GM23338 (cell line): Measurements from ENCODE around the gene LHX8. TPM values are rescaled to one million over a fixed set of nuclear protein-coding genes. Genes with fewer than 3 reads are reported as not detected.

Experiments used
- ATAC-seq: fragments of 200-7000 bp; cut with Tn5 transposase; 3 replicates; pipeline ENCODE4 v1.9.1; 2020
- DNase-seq: peaks from one replicate; pipeline ENCODE4 v3.0.0-alpha.2; 2015; ENCODE audit warnings: low spot score
- H2AFZ ChIP-seq: fragments of 200-600 bp; sonication (generic); 2 replicates; pipeline ENCODE4 v1.8.0; 2016; ENCODE audit warnings: antibody characterized with exemption, mild to moderate bottlenecking, moderate library complexity
- H3F3A ChIP-seq: fragments of 200-600 bp; sonication (generic); replicated peaks from 2 replicates; pipeline ENCODE4 v1.8.0; 2017; ENCODE audit warnings: antibody characterized with exemption, mixed run types, low read depth
- H3K27ac ChIP-seq: fragments of 200-600 bp; sonication (generic); 2 replicates; pipeline ENCODE4 v1.6.1; 2016; ENCODE audit warnings: low read depth
- H3K27me3 ChIP-seq: fragments of 200-600 bp; sonication (generic); 2 replicates; pipeline ENCODE4 v1.8.0; 2016; ENCODE audit warnings: mild to moderate bottlenecking, mixed run types, moderate library complexity; ENCODE audit not compliant: insufficient read depth
- H3K36me3 ChIP-seq: fragments of 200-600 bp; sonication (generic); 2 replicates; pipeline ENCODE4 v1.8.0; 2016; ENCODE audit warnings: mild to moderate bottlenecking; ENCODE audit not compliant: insufficient read depth
- H3K4me1 ChIP-seq: fragments of 200-600 bp; sonication (generic); 2 replicates; pipeline ENCODE4 v1.8.0; 2016; ENCODE audit warnings: mild to moderate bottlenecking, moderate library complexity; ENCODE audit not compliant: insufficient read depth
- H3K4me2 ChIP-seq: fragments of 200-600 bp; sonication (generic); 2 replicates; pipeline ENCODE4 v1.7.1; 2017; ENCODE audit warnings: mixed run types
- H3K4me3 ChIP-seq: fragments of 200-600 bp; sonication (generic); 2 replicates; pipeline ENCODE4 v1.6.1; 2016; ENCODE audit warnings: mixed run types
- H3K79me2 ChIP-seq: fragments of 200-600 bp; sonication (generic); replicated peaks from 2 replicates; pipeline ENCODE4 v1.8.0; 2017; ENCODE audit warnings: mild to moderate bottlenecking; ENCODE audit not compliant: insufficient read depth
- H3K9me2 ChIP-seq: fragments of 200-600 bp; sonication (generic); 2 replicates; pipeline ENCODE4 v1.8.0; 2017; ENCODE audit not compliant: insufficient read depth
- H4K20me1 ChIP-seq: fragments of 200-600 bp; sonication (generic); replicated peaks from 2 replicates; pipeline ENCODE4 v1.8.0; 2017; ENCODE audit warnings: mild to moderate bottlenecking; ENCODE audit not compliant: insufficient read depth
- H3K27ac Mint-ChIP-seq: 2 replicates; pipeline ENCODE4 v1.8.0; 2020; ENCODE audit warnings: inconsistent platforms, mild to moderate bottlenecking, moderate library complexity, mixed read lengths
- H3K27me3 Mint-ChIP-seq: 3 replicates; pipeline ENCODE4 v1.8.0; 2022; ENCODE audit warnings: low read depth, mild to moderate bottlenecking, moderate library complexity, mixed read lengths, inconsistent platforms; ENCODE audit not compliant: insufficient read depth, poor library complexity
- H3K36me3 Mint-ChIP-seq: 3 replicates; pipeline ENCODE4 v1.8.0; 2021; ENCODE audit warnings: low read depth, mild to moderate bottlenecking, inconsistent platforms, moderate library complexity, mixed read lengths
- H3K4me1 Mint-ChIP-seq: 3 replicates; pipeline ENCODE4 v1.8.0; 2020; ENCODE audit warnings: mild to moderate bottlenecking, inconsistent platforms, mixed read lengths
- H3K4me3 Mint-ChIP-seq: 3 replicates; pipeline ENCODE4 v1.8.0; 2021; ENCODE audit warnings: moderate library complexity, mild to moderate bottlenecking, inconsistent platforms, mixed read lengths
- H3K9me3 Mint-ChIP-seq: 3 replicates; pipeline ENCODE4 v1.8.0; 2020; ENCODE audit warnings: moderate library complexity, mild to moderate bottlenecking, inconsistent platforms, mixed read lengths
- CREB1 ChIP-seq: fragments of 250-450 bp; sonication (Bioruptor Pico); IDR thresholded peaks from 2 replicates; pipeline ENCODE4 v1.5.0; 2020; ENCODE audit warnings: low read depth, mild to moderate bottlenecking, moderate library complexity
- EZH2 ChIP-seq: fragments of 200-600 bp; sonication (generic); IDR thresholded peaks from one replicate; pipeline ENCODE4 v1.8.0; 2017; ENCODE audit warnings: antibody characterized with exemption, mild to moderate bottlenecking, low read depth; ENCODE audit not compliant: unreplicated experiment
- NANOG ChIP-seq: IDR thresholded peaks from 2 replicates; pipeline ENCODE4 v1.6.1; 2016; ENCODE audit warnings: antibody characterized with exemption, borderline replicate concordance
- POLR2AphosphoS5 ChIP-seq: IDR thresholded peaks from 2 replicates; pipeline ENCODE4 v1.6.1; 2016; ENCODE audit warnings: antibody characterized with exemption, low read depth
- STAT1 ChIP-seq: IDR thresholded peaks from one replicate; pipeline ENCODE4 v1.6.1; 2016; ENCODE audit warnings: antibody characterized with exemption; ENCODE audit not compliant: unreplicated experiment
- ZNF114 ChIP-seq: fragments of 250-450 bp; sonication (Bioruptor Pico); IDR thresholded peaks from 2 replicates; pipeline ENCODE4 v1.5.0; 2020; ENCODE audit warnings: mild to moderate bottlenecking, moderate library complexity
- ZNF331 ChIP-seq: fragments of 250-450 bp; sonication (Bioruptor Pico); IDR thresholded peaks from 2 replicates; pipeline ENCODE4 v1.5.0; 2020; ENCODE audit warnings: low read depth, mild to moderate bottlenecking, moderate library complexity
- polyA plus RNA-seq: library from polyadenylated mRNA; unstranded; fragments of >200 nt; fragmentation: Nextera tagmentation; extraction: Ambion mirVana; gene quantifications from 2 replicates; pipeline ENCODE4 v1.2.1, GENCODE V29; 2016
- total RNA-seq: library from RNA; depleted of rRNA; stranded (reverse); fragments of >200 nt; shearing (Covaris generic); gene quantifications from 2 replicates; pipeline ENCODE4 v1.2.3, GENCODE V29; 2014
- TF ChIP-seq, protein P1 (sequence below), 2 experiments: fragments of 200-600 bp in 1 of 2; sonication (generic) in 1 of 2; conservative IDR thresholded peaks; 2 replicates each; pipeline versions ENCODE4 v1.5.1 to v1.6.1; 2016 to 2017; ENCODE audit warnings: antibody characterized with exemption in 2 of 2, low read depth in 2 of 2, mild to moderate bottlenecking in 2 of 2, moderate library complexity in 1 of 2
- TF ChIP-seq, protein P2 (sequence below): IDR thresholded peaks from one replicate; pipeline ENCODE4 v1.6.1; 2018; ENCODE audit warnings: antibody characterized with exemption; ENCODE audit not compliant: unreplicated experiment

Gene LHX8
- total and polyA plus RNA-seq, 2 experiments from 2014 or later: 0.68 to 0.73 TPM

DNA sequence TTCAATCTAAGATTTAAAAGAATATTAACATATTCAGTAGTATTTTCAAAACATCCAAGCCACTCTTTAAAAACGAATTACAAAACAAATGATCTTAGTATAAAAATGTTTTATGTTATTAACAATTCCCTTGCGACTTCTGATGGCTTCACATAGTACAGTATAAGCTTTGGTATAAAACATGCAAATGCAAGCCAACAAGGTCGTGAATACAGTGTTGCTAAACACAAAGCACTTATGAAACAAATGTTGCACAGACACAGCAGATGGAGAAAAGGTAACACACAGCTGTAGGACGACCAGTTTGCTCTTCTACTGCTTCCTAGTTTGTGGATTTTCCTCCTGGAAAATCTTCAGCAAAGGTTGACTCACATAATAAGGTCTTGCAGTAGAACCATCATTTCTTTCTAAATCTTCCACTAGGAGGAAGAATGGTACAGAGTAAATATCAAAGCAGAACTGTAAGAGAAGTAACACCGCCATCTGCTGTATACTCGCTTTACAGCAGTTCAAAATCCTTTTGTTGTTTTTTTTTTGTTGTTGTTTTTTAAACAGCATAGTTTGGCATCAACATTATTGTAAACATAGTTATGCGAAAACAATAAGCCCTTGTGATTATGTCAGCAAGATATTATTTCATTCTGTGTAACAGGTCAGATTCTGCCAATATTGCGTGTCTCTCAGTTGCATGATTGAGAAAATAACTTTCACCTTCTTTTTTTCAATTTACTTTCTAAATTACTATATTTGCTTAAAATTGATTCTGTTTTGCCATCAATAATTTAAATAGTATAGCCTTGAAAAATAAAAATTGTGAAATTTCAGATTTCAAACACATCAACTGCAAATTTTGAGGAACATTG lies 69.5 kb downstream of the LHX8 start:
- Mint-ChIP-seq H3K4me1 (peaks cover 10% of the 10 kb centered on the region; the same call in 2 of the 3 replicates), H3K27ac (no peak overlapping the region), H3K4me3 (no peak overlapping the region), H3K9me3 (no peaks in the 10 kb centered on the region), H3K36me3 (no peaks in the 10 kb centered on the region), H3K27me3 (no peaks in the 10 kb centered on the region)
- no peaks in the 10 kb centered on the region for H3K27me3 ChIP-seq
- H3F3A ChIP-seq: no peaks in the 10 kb centered on the region
- H3K36me3 ChIP-seq: no peaks in the 10 kb centered on the region
- H3K4me2 ChIP-seq: no peak overlapping the region
- no peaks in the 10 kb centered on the region for H3K79me2 ChIP-seq
- H4K20me1 ChIP-seq: no peaks in the 10 kb centered on the region; the same call in 1 of the 2 replicates
- TF ChIP-seq CREB1 (CRISPR knock-in tag) (no peak), ZNF114 (CRISPR knock-in tag) (no peak), POLR2AphosphoS5 (no peak), STAT1 (no peak)
- TF ChIP-seq, protein P1, sequence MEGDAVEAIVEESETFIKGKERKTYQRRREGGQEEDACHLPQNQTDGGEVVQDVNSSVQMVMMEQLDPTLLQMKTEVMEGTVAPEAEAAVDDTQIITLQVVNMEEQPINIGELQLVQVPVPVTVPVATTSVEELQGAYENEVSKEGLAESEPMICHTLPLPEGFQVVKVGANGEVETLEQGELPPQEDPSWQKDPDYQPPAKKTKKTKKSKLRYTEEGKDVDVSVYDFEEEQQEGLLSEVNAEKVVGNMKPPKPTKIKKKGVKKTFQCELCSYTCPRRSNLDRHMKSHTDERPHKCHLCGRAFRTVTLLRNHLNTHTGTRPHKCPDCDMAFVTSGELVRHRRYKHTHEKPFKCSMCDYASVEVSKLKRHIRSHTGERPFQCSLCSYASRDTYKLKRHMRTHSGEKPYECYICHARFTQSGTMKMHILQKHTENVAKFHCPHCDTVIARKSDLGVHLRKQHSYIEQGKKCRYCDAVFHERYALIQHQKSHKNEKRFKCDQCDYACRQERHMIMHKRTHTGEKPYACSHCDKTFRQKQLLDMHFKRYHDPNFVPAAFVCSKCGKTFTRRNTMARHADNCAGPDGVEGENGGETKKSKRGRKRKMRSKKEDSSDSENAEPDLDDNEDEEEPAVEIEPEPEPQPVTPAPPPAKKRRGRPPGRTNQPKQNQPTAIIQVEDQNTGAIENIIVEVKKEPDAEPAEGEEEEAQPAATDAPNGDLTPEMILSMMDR (conservative IDR thresholded peaks at IDR 0.05; ENCODE audit: low read depth in 2 of 2): peak; percentile 81 to 99
- H3K4me1 ChIP-seq: peaks cover 5% of the 10 kb centered on the region; the same call in 1 of the 2 replicates
- H2AFZ ChIP-seq: no peak overlapping the region
- ATAC-seq: peak; percentile 72
- H3K9me2 ChIP-seq: no peaks in the 10 kb centered on the region
- no peak overlapping the region for H3K4me3 ChIP-seq
- H3K27ac ChIP-seq: no peak overlapping the region
- peak; percentile 76 for DNase-seq

DNA sequence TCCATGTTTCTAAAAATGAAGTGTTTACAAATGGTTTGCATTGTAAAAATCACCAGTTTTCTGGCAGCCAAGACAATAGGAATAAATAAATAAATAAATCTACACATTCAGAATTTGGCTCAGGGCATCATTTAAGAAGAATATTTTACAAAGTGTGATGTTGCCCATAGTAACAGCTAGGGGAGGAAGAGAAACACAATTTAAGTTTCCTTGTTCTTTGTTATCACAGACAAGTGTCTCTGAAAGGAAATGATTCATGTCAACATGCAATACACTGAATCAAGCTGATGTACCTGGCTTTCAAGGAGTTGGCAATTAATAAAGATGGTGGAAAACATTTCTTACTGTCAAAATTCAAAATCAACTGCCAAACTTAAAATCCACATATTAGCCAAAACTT lies 74.7 kb downstream of the LHX8 start:
- H3K27ac Mint-ChIP-seq: no peak overlapping the region
- H3K4me1 ChIP-seq: no peaks in the 10 kb centered on the region
- H2AFZ ChIP-seq: no peak overlapping the region
- no peaks in the 10 kb centered on the region for H3K27me3 ChIP-seq
- peaks cover 8% of the 10 kb centered on the region; the same call in 2 of the 3 replicates for H3K4me1 Mint-ChIP-seq
- no peak overlapping the region for H3K4me2 ChIP-seq
- H3K4me3 ChIP-seq: no peak overlapping the region
- no peaks in the 10 kb centered on the region for H3K27me3 Mint-ChIP-seq
- no peak overlapping the region for H3K27ac ChIP-seq
- H3K9me3 Mint-ChIP-seq: no peaks in the 10 kb centered on the region
- no peaks in the 10 kb centered on the region for H3F3A ChIP-seq
- no peaks in the 10 kb centered on the region for H3K9me2 ChIP-seq
- no peak overlapping the region for H3K4me3 Mint-ChIP-seq
- H4K20me1 ChIP-seq: no peaks in the 10 kb centered on the region; the same call in 1 of the 2 replicates
- ATAC-seq (no peak), DNase-seq (no peak)
- H3K79me2 ChIP-seq: no peaks in the 10 kb centered on the region
- no peaks in the 10 kb centered on the region for H3K36me3 Mint-ChIP-seq
- H3K36me3 ChIP-seq: no peaks in the 10 kb centered on the region
- TF ChIP-seq STAT1 (no peak), ZNF114 (CRISPR knock-in tag) (no peak), ZNF331 (no peak), NANOG (no peak), EZH2 (no peak)
- TF ChIP-seq, protein P2, sequence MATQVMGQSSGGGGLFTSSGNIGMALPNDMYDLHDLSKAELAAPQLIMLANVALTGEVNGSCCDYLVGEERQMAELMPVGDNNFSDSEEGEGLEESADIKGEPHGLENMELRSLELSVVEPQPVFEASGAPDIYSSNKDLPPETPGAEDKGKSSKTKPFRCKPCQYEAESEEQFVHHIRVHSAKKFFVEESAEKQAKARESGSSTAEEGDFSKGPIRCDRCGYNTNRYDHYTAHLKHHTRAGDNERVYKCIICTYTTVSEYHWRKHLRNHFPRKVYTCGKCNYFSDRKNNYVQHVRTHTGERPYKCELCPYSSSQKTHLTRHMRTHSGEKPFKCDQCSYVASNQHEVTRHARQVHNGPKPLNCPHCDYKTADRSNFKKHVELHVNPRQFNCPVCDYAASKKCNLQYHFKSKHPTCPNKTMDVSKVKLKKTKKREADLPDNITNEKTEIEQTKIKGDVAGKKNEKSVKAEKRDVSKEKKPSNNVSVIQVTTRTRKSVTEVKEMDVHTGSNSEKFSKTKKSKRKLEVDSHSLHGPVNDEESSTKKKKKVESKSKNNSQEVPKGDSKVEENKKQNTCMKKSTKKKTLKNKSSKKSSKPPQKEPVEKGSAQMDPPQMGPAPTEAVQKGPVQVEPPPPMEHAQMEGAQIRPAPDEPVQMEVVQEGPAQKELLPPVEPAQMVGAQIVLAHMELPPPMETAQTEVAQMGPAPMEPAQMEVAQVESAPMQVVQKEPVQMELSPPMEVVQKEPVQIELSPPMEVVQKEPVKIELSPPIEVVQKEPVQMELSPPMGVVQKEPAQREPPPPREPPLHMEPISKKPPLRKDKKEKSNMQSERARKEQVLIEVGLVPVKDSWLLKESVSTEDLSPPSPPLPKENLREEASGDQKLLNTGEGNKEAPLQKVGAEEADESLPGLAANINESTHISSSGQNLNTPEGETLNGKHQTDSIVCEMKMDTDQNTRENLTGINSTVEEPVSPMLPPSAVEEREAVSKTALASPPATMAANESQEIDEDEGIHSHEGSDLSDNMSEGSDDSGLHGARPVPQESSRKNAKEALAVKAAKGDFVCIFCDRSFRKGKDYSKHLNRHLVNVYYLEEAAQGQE: no peak
- TF ChIP-seq, protein P1 (conservative IDR thresholded peaks at IDR 0.05; ENCODE audit: low read depth in 2 of 2): no peak
